K562 (cell line): ENCODE data around the gene WTIP. TPM values are rescaled to one million over a fixed set of nuclear protein-coding genes. Genes with fewer than 3 reads are reported as not detected.

Source experiments
- ATAC-seq: fragments of 200-7000 bp; cut with Tn5 transposase; 3 replicates; pipeline ENCODE4 v1.9.1; 2020; ENCODE audit warnings: moderate library complexity
- BruUV-seq: library from RNA; stranded (reverse); fragments of 400-500 nt; replicated peaks from 2 replicates; lab custom pipeline; 2021; lab: Mats Ljungman, UMichigan
- CTCF ChIA-PET: fragments of 300-600 bp; formaldehyde crosslinking; extraction: SDS; loops from one replicate; lab custom pipeline; 2021; ENCODE audit warnings: low intra/inter-chr PET ratio; lab: Yijun Ruan, JAX
- POLR2A ChIA-PET: fragments of 300-600, 350-650 bp; sonication (Branson Sonifier 250); formaldehyde crosslinking; extraction: SDS; loops from one replicate; lab custom pipeline; 2021; ENCODE audit warnings: antibody characterized with exemption, inconsistent platforms; lab: Yijun Ruan, JAX
- DNase-seq, 4 experiments: peaks; one replicate each; pipeline versions ENCODE4 v3.0.0 to v3.0.0-alpha.2; 2011 to 2018; ENCODE audit warnings: low spot score in 3 of 4, mixed read lengths in 3 of 4; ENCODE audit errors: extremely low read depth in 1 of 4
- FAIRE-seq: peaks from 2 replicates; lab custom pipeline; 2011; peaks lifted over from hg19 to GRCh38; lab: Jason Lieb, UNC
- H2AFZ ChIP-seq: 2 replicates; pipeline ENCODE4 v1.6.0; 2011; ENCODE audit warnings: low read depth, low read length, control low read depth, inconsistent platforms
- H3K27ac ChIP-seq: fragments of 200-600 bp; 3 replicates; pipeline ENCODE4 v1.8.0; 2011; ENCODE audit warnings: low read depth, mild to moderate bottlenecking, control low read depth, inconsistent platforms, low read length, moderate library complexity, mixed read lengths; ENCODE audit errors: extremely low read depth
- H3K27me3 ChIP-seq, 2 experiments: fragments of 300-600 bp in 1 of 2; 2 replicates in 1 of 2; 3 replicates in 1 of 2; pipeline versions ENCODE4 v1.6.0 to v1.8.0; 2011; ENCODE audit warnings: inconsistent platforms in 2 of 2, low read length in 2 of 2, mild to moderate bottlenecking in 1 of 2, mixed read lengths in 1 of 2, moderate library complexity in 1 of 2; ENCODE audit not compliant: control insufficient read depth in 2 of 2, insufficient read depth in 2 of 2
- H3K36me3 ChIP-seq: fragments of 300-600 bp; 3 replicates; pipeline ENCODE4 v1.8.0; 2011; ENCODE audit warnings: mild to moderate bottlenecking, low read length, inconsistent platforms; ENCODE audit not compliant: control insufficient read depth, insufficient read depth
- H3K4me1 ChIP-seq, 2 experiments: fragments of 200-600 bp in 1 of 2; replicated peaks in 1 of 2; 2 replicates in 1 of 2; 3 replicates in 1 of 2; pipeline versions ENCODE4 v1.5.1 to v1.8.0; 2011; ENCODE audit warnings: inconsistent platforms in 2 of 2, low read length in 2 of 2, mild to moderate bottlenecking in 1 of 2, mixed read lengths in 1 of 2, moderate library complexity in 1 of 2; ENCODE audit not compliant: control insufficient read depth in 2 of 2, insufficient read depth in 2 of 2
- H3K4me2 ChIP-seq: 2 replicates; pipeline ENCODE4 v1.6.1; 2011; ENCODE audit warnings: low read length, control low read depth, inconsistent platforms, mixed read lengths; ENCODE audit not compliant: insufficient read depth
- H3K4me3 ChIP-seq: fragments of 200-600 bp; sonication (generic), shearing (Covaris generic); 2 replicates; pipeline ENCODE4 v1.5.1; 2016; ENCODE audit warnings: control low read depth, inconsistent platforms
- H3K79me2 ChIP-seq: fragments of 200-600 bp; 3 replicates; pipeline ENCODE4 v1.8.0; 2011; ENCODE audit warnings: low read length, inconsistent platforms; ENCODE audit not compliant: control insufficient read depth, insufficient read depth
- H3K9ac ChIP-seq, 2 experiments: 2 replicates each; pipeline versions ENCODE4 v1.6.0 to v1.6.1; 2011; ENCODE audit warnings: low read depth in 2 of 2, low read length in 2 of 2, control low read depth in 1 of 2, inconsistent platforms in 1 of 2, mild to moderate bottlenecking in 1 of 2, mixed read lengths in 1 of 2; ENCODE audit not compliant: insufficient read depth in 1 of 2
- H3K9me1 ChIP-seq: one replicate; pipeline ENCODE4 v1.6.0; 2011; ENCODE audit warnings: inconsistent platforms, mild to moderate bottlenecking, low read length, moderate library complexity; ENCODE audit not compliant: control insufficient read depth, insufficient read depth
- H3K9me3 ChIP-seq: replicated peaks from 2 replicates; pipeline ENCODE4 v1.5.1; 2011; ENCODE audit warnings: low read depth, low read length, inconsistent platforms; ENCODE audit not compliant: control insufficient read depth, insufficient read depth
- H4K20me1 ChIP-seq: replicated peaks from 2 replicates; pipeline ENCODE4 v1.6.1; 2011; ENCODE audit warnings: low read length, inconsistent platforms, mixed read lengths; ENCODE audit not compliant: control insufficient read depth, insufficient read depth
- FOXP4 ChIP-seq: sonication (generic); formaldehyde crosslinking; IDR thresholded peaks from 2 replicates; pipeline ENCODE4 v1.8.0; 2022; ENCODE audit warnings: mild to moderate bottlenecking, missing genetic modification reagents, borderline replicate concordance
- SREBF2 ChIP-seq: sonication (generic); formaldehyde crosslinking; IDR thresholded peaks from 2 replicates; pipeline ENCODE4 v1.4.0; 2020; ENCODE audit warnings: mild to moderate bottlenecking, missing genetic modification reagents
- ZNF263 ChIP-seq: sonication (generic); formaldehyde crosslinking; IDR thresholded peaks from 2 replicates; pipeline ENCODE4 v1.8.0; 2022; ENCODE audit warnings: mild to moderate bottlenecking, missing genetic modification reagents, borderline replicate concordance
- WGBS: fragments of 100-300 bp; shearing (Covaris generic); methylation state at CpG from one replicate; pipeline ENCODE4 v1.1.6; 2016; ENCODE audit warnings: low coverage, mixed read lengths; ENCODE audit not compliant: insufficient coverage; ENCODE audit errors: missing lambda C conversion rate; 5-methylcytosine and 5-hydroxymethylcytosine counted together
- in situ Hi-C: fragments of 300-500 bp; cut with MboI; formaldehyde crosslinking; loops from 4 replicates; pipeline ENCODE4 v1.15.0; 2018; ENCODE audit warnings: inconsistent platforms, mixed read lengths
- intact Hi-C: fragments of 100-400 bp; cut with micrococcal nuclease; formaldehyde crosslinking; loops from 2 replicates; pipeline ENCODE4 v1.14.2; 2022
- polyA plus RNA-seq, 8 experiments: library from polyadenylated mRNA; depleted of rRNA in 4 of 8; stranded (reverse) in 5 of 8; unstranded in 3 of 8; fragments of >200 nt; fragmentation: Nextera tagmentation in 2 of 8; fragmentation: Illumina TruSeq in 1 of 8; extraction: Ambion mirVana in 2 of 8; extraction: Trizol in 1 of 8; gene quantifications; 2 replicates each; pipeline versions ENCODE4 v1.2.1 to v1.2.3, GENCODE V29; 2011 to 2014; ENCODE audit warnings: inconsistent platforms in 1 of 8, missing spikeins in 1 of 8
- total RNA-seq, 7 experiments: library from RNA; depleted of rRNA in 6 of 7; stranded (reverse); fragments of >200 nt in 6 of 7; fragmentation: Illumina TruSeq in 2 of 7; extraction: Trizol in 2 of 7; gene quantifications; 2 replicates each; pipeline versions ENCODE4 v1.2.1 to v1.2.3, GENCODE V29; 2011 to 2021; ENCODE audit warnings: low replicate concordance in 1 of 7

WTIP gene
- total and polyA plus RNA-seq, 9 of the 15 experiments (the other 6 are each of a cell fraction or from before 2014, with no cell fraction given) = under 0.01 to 0.54 (median 0.27) TPM; not detected in 1

GRCh38 chr19:34502582-34503411 is 21.2 kb downstream of the WTIP start (continued):
- TF ChIP-seq FOXP4 (CRISPR knock-in tag) = no peak

- FAIRE-seq (no peak), ATAC-seq (no peak)
- H3K27me3 ChIP-seq = no peaks in the 10 kb centered on the region; a peak in 2 of 5 replicates
- in situ Hi-C loops = no loop called here
- no peaks in the 10 kb centered on the region for H3K79me2 ChIP-seq
- H3K27ac ChIP-seq = no peak overlapping the region
- no peak for TF ChIP-seq SREBF2
- TF ChIP-seq ZNF263 = 0 out of 2 replicates have a peak, but pooled peaks have one; percentile 24
- TF ChIP-seq, all 486 proteins: peak for 1
- no TSS peak for BruUV-seq
- DNase-seq = peak in 1 of 4 experiments; percentile 6
- Histone ChIP-seq H2AFZ (no peak overlapping the region), H3K4me2 (no peak overlapping the region), H3K9me1 (no peaks in the 10 kb centered on the region), H3K36me3 (no peaks in the 10 kb centered on the region), H3K9me3 (no peaks in the 10 kb centered on the region), H3K4me1 (peaks cover 11 to 39% of the 10 kb centered on the region in 2 experiments; a peak in 4 of 5 replicates), H3K4me3 (no peak overlapping the region), H4K20me1 (no peaks in the 10 kb centered on the region), H3K9ac (peak overlapping the region in 1 of 2 experiments; percentile 50; a peak in 2 of 4 replicates)
- intact Hi-C loops = loop anchor here (10.0 kb wide), 1 partner anchor 149 kb away; no protein-coding TSS in a partner anchor
- 23% methylated on average over 16 of the region's 16 CpGs for WGBS
- CTCF ChIA-PET = interaction anchor here (0.6 to 0.7 kb wide), 2 partner anchors 9 to 726 kb away, joined by 3 read pairs; no protein-coding TSS in a partner anchor
- POLR2A ChIA-PET = interaction anchor here (0.9 to 1.1 kb wide), 2 partner anchors 10 to 15 kb away, joined by 3 to 4 read pairs; no protein-coding TSS in a partner anchor
These were observed 22.1 kb downstream of the WTIP start for GRCh38 chr19:34503531-34504272.
